Loucy (cell line): ENCODE data around the gene ELMOD1.

Source experiments
- H2AFZ ChIP-seq: fragments of 200-600 bp; sonication (generic); 2 replicates; pipeline ENCODE4 v1.6.0; 2016; ENCODE audit warnings: antibody characterized with exemption, mild to moderate bottlenecking, low read length, moderate library complexity
- H3F3A ChIP-seq: fragments of 200-600 bp; 2 replicates; pipeline ENCODE4 v1.6.0; 2016; ENCODE audit warnings: antibody characterized with exemption, low read depth, mild to moderate bottlenecking
- H3K27me3 ChIP-seq: fragments of 200-600 bp; sonication (generic); 2 replicates; pipeline ENCODE4 v1.6.1; 2014; ENCODE audit warnings: low read length, mild to moderate bottlenecking; ENCODE audit not compliant: insufficient read depth, poor library complexity, severe bottlenecking
- H3K36me3 ChIP-seq: fragments of 200-600 bp; sonication (generic); 2 replicates; pipeline ENCODE4 v1.6.1; 2016; ENCODE audit warnings: low read length; ENCODE audit not compliant: insufficient read depth
- H3K4me1 ChIP-seq: fragments of 200-600 bp; sonication (generic); 2 replicates; pipeline ENCODE4 v1.5.1; 2014; ENCODE audit warnings: low read length, mild to moderate bottlenecking; ENCODE audit not compliant: insufficient read depth, poor library complexity, severe bottlenecking
- H3K4me2 ChIP-seq: fragments of 200-600 bp; sonication (generic); 2 replicates; pipeline ENCODE4 v1.6.0; 2014; ENCODE audit warnings: antibody characterized with exemption, low read length, low read depth, mild to moderate bottlenecking; ENCODE audit not compliant: poor library complexity, severe bottlenecking
- H3K4me3 ChIP-seq: fragments of 200-600 bp; sonication (generic); 2 replicates; pipeline ENCODE4 v1.5.1; 2014; ENCODE audit warnings: low read length, mild to moderate bottlenecking, mixed read lengths; ENCODE audit not compliant: poor library complexity, severe bottlenecking
- H3K79me2 ChIP-seq: fragments of 200-600 bp; sonication (generic); 2 replicates; pipeline ENCODE4 v1.6.1; 2014; ENCODE audit warnings: low read length; ENCODE audit not compliant: insufficient read depth
- H3K9ac ChIP-seq: fragments of 200-600 bp; sonication (generic); 2 replicates; pipeline ENCODE4 v1.6.0; 2014; ENCODE audit warnings: mild to moderate bottlenecking, low read depth, low read length, moderate library complexity; ENCODE audit not compliant: poor library complexity, severe bottlenecking
- H3K9me2 ChIP-seq: fragments of 200-600 bp; sonication (generic); replicated peaks from 2 replicates; pipeline ENCODE4 v1.6.1; 2016; ENCODE audit warnings: low read depth, low read length, mixed read lengths
- H3K9me3 ChIP-seq: fragments of 200-600 bp; sonication (generic); 2 replicates; pipeline ENCODE4 v1.6.1; 2014; ENCODE audit warnings: mild to moderate bottlenecking, antibody characterized with exemption, low read length, low read depth; ENCODE audit not compliant: insufficient read depth
- H4K20me1 ChIP-seq: fragments of 200-600 bp; sonication (generic); 2 replicates; pipeline ENCODE4 v1.6.0; 2014; ENCODE audit warnings: antibody characterized with exemption, low read length, mild to moderate bottlenecking; ENCODE audit not compliant: insufficient read depth, poor library complexity, severe bottlenecking
- CTCF ChIP-seq: fragments of 200-600 bp; sonication (generic); conservative IDR thresholded peaks from 2 replicates; pipeline ENCODE4 v1.5.1; 2014; ENCODE audit warnings: mild to moderate bottlenecking, antibody characterized with exemption, low read length
- EZH2phosphoT487 ChIP-seq: fragments of 200-600 bp; IDR thresholded peaks from 2 replicates; pipeline ENCODE4 v1.6.1; 2018; ENCODE audit warnings: antibody characterized with exemption, mild to moderate bottlenecking, moderate library complexity, borderline replicate concordance

Gene ELMOD1

DNA sequence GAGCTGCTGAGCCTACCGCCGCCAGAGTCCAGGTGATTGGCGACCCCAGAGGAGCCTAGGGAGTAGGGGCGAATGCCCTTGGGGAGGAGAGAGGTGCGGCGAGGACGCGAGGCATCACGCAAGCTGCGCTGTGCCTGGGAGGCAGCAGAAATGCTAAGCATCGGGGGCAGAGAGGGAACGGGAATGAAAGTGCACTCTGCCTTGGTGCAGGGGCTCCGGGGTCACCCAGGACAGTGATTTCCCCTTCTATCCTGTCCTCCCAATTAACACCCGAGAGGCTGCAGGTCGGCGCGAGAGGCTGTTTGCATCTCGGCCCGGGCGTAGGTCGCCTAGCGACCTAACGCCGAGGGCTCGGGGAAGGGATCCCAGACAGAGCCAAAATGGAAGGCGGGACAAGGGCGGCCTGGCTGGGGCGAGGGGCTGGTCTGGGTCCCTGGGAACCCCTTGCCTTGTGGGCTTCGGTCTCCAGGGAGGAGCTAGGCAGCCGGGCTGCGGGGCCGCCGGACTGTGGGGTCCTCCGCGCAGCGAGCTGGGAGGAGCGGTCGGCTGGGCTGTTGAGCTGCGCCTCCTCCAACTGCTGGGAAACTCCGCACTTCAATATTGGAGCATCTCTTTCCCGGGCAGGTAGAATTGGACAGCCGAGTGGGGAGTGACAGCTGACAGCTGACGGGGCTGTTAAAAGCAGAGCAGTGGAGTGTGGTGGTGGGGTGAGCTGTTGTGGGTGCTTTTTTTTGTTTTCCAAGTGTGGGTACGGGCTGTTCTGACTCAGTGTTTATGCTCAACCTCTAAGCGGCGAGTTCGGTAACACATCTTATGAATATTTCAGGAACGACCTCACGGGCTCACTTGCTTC is 657 bp downstream of the ELMOD1 start:
- H4K20me1 ChIP-seq = no peaks in the 10 kb centered on the region
- no peak for TF ChIP-seq CTCF
- TF ChIP-seq EZH2phosphoT487 = no peak
- H3K27me3 ChIP-seq = no peaks in the 10 kb centered on the region
- no peaks in the 10 kb centered on the region for H3K9me3 ChIP-seq
- H3K4me1 ChIP-seq = no peaks in the 10 kb centered on the region
- H2AFZ ChIP-seq = no peak overlapping the region
- H3K9ac ChIP-seq = no peak overlapping the region
- H3K9me2 ChIP-seq = no peaks in the 10 kb centered on the region
- no peak overlapping the region for H3K4me3 ChIP-seq
- no peaks in the 10 kb centered on the region for H3F3A ChIP-seq
- H3K79me2 ChIP-seq = no peaks in the 10 kb centered on the region
- no peaks in the 10 kb centered on the region for H3K36me3 ChIP-seq
- no peak overlapping the region for H3K4me2 ChIP-seq

- H3K4me2 ChIP-seq = no peak overlapping the region
- H3K36me3 ChIP-seq = no peaks in the 10 kb centered on the region
- TF ChIP-seq CTCF = no peak
- TF ChIP-seq EZH2phosphoT487 = no peak
- H3K9me3 ChIP-seq = no peaks in the 10 kb centered on the region
- H2AFZ ChIP-seq = no peak overlapping the region
- H3K9ac ChIP-seq = no peak overlapping the region
- no peaks in the 10 kb centered on the region for H3K4me1 ChIP-seq
- H3F3A ChIP-seq = no peaks in the 10 kb centered on the region
- H3K4me3 ChIP-seq = no peak overlapping the region
- no peaks in the 10 kb centered on the region for H3K79me2 ChIP-seq
- H4K20me1 ChIP-seq = no peaks in the 10 kb centered on the region
- H3K9me2 ChIP-seq = no peaks in the 10 kb centered on the region
- no peaks in the 10 kb centered on the region for H3K27me3 ChIP-seq
These were observed 1.3 kb downstream of the ELMOD1 start for GRCh38 chr11:107592231-107592590.

DNA sequence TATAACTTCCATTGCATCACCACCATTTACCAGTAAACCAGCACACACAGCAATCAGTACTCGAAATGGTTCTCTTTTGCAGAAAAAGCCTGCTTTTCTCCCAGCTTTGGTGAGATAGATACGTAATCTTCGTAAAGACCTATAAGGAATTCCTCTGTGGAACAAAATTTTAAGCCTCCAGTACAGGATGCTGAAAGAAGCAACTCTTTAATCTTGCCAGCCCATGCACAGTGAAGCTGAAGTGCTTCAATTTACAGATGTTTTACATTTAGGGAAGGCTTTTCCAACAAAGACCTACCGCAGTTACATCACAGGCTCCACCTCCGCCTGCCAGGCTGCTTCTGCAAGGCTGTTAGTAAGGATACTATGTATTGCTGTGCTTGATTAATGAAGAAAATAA is 1.9 kb downstream of the ELMOD1 start:
- TF ChIP-seq EZH2phosphoT487 (no peak), CTCF (no peak)
- Histone ChIP-seq H3K4me2 (no peak overlapping the region), H2AFZ (no peak overlapping the region), H3F3A (no peaks in the 10 kb centered on the region), H3K9me3 (no peaks in the 10 kb centered on the region), H3K4me3 (no peak overlapping the region), H3K9ac (no peak overlapping the region), H3K9me2 (no peaks in the 10 kb centered on the region), H3K27me3 (no peaks in the 10 kb centered on the region), H3K36me3 (no peaks in the 10 kb centered on the region), H3K4me1 (no peaks in the 10 kb centered on the region), H4K20me1 (no peaks in the 10 kb centered on the region), H3K79me2 (no peaks in the 10 kb centered on the region)
